GM04503 (cell line): ENCODE results near the gene MEGF11.

ENCODE experiments used
- DNase-seq: peaks from one replicate; pipeline ENCODE4 v3.0.0-alpha.2; 2012; ENCODE audit warnings: low read depth

Gene MEGF11

GRCh38 chr15:66239514-66239913 lies 14.0 kb downstream of the MEGF11 start:
- DNase-seq, result no peak

GRCh38 chr15:66238318-66238717 lies 15.2 kb downstream of the MEGF11 start:
- no peak for DNase-seq

GRCh38 chr15:66237513-66238235 lies 15.9 kb downstream of the MEGF11 start:
- no peak for DNase-seq

GRCh38 chr15:66236806-66237375 lies 16.7 kb downstream of the MEGF11 start:
- no peak for DNase-seq

GRCh38 chr15:66235866-66236265 lies 17.7 kb downstream of the MEGF11 start:
- DNase-seq, result no peak

- DNase-seq, result no peak
Observed at GRCh38 chr15:66234798-66235197, 18.8 kb downstream of the MEGF11 start.

- DNase-seq, result no peak
Observed at GRCh38 chr15:66233487-66234415, 19.8 kb downstream of the MEGF11 start.

GRCh38 chr15:66232267-66232625 lies 21.3 kb downstream of the MEGF11 start:
- DNase-seq, result no peak

- DNase-seq, result no peak
Observed at GRCh38 chr15:66231394-66232266, 21.9 kb downstream of the MEGF11 start.

GRCh38 chr15:66229790-66230465 lies 23.6 kb downstream of the MEGF11 start:
- DNase-seq, result no peak

- DNase-seq, result no peak
Observed at GRCh38 chr15:66228807-66229735, 24.5 kb downstream of the MEGF11 start.

- no peak for DNase-seq
Observed at GRCh38 chr15:66226736-66227135, 26.8 kb downstream of the MEGF11 start.

- no peak for DNase-seq
Observed at GRCh38 chr15:66225656-66226274, 27.8 kb downstream of the MEGF11 start.

- DNase-seq, result no peak
Observed at GRCh38 chr15:66224946-66225345, 28.6 kb downstream of the MEGF11 start.

GRCh38 chr15:66222273-66223198 lies 31.0 kb downstream of the MEGF11 start:
- no peak for DNase-seq

- no peak for DNase-seq
Observed at GRCh38 chr15:66221126-66221525, 32.4 kb downstream of the MEGF11 start.

GRCh38 chr15:66220601-66221000 lies 32.9 kb downstream of the MEGF11 start:
- no peak for DNase-seq

GRCh38 chr15:66219339-66219738 lies 34.2 kb downstream of the MEGF11 start:
- DNase-seq, result no peak

- DNase-seq, result no peak
Observed at GRCh38 chr15:66216806-66217205, 36.7 kb downstream of the MEGF11 start.
